COLO668 (cell line): ENCODE measurements around the gene REV3L.
"Not testable (repeated sequence)": the region's sequence is repeated elsewhere in the genome, so short reads cannot be mapped to it uniquely, and the experiment has no call there.

Source experiments
- DNase-seq: peaks from one replicate; lab custom pipeline; 2025; ENCODE audit not compliant: unreplicated experiment; lab: John Stamatoyannopoulos, UW

Gene REV3L

GRCh38 chr6:111377558-111378120 is 105.4 kb downstream of the REV3L start:
- no peak for DNase-seq

- no peak for DNase-seq
Observed at GRCh38 chr6:111367393-111368088, 115.5 kb downstream of the REV3L start.

- peak; percentile 2 for DNase-seq
Observed at GRCh38 chr6:111361648-111362047, 121.4 kb downstream of the REV3L start.

GRCh38 chr6:111358454-111358853 is 124.6 kb downstream of the REV3L start:
- no peak for DNase-seq

- DNase-seq = no peak
Observed at GRCh38 chr6:111357705-111358104, 125.3 kb downstream of the REV3L start.

GRCh38 chr6:111356551-111356950 is 126.5 kb downstream of the REV3L start:
- DNase-seq = no peak

GRCh38 chr6:111354758-111355555 is 128.1 kb downstream of the REV3L start:
- no peak for DNase-seq

GRCh38 chr6:111353912-111354462 is 129.0 kb downstream of the REV3L start:
- DNase-seq = no peak

GRCh38 chr6:111347589-111347988 is 135.4 kb downstream of the REV3L start:
- no peak for DNase-seq

- DNase-seq = no peak
Observed at GRCh38 chr6:111342913-111343312, 140.1 kb downstream of the REV3L start.

GRCh38 chr6:111339294-111339693 is 143.7 kb downstream of the REV3L start:
- no peak for DNase-seq

GRCh38 chr6:111338843-111339242 is 144.2 kb downstream of the REV3L start:
- no peak for DNase-seq

- DNase-seq = no peak
Observed at GRCh38 chr6:111337829-111338236, 145.2 kb downstream of the REV3L start.

- DNase-seq = no peak
Observed at GRCh38 chr6:111329882-111330633, 153.0 kb downstream of the REV3L start.

GRCh38 chr6:111326563-111326962 is 156.5 kb downstream of the REV3L start:
- no peak for DNase-seq

GRCh38 chr6:111322145-111322544 is 160.9 kb downstream of the REV3L start:
- no peak for DNase-seq

GRCh38 chr6:111307950-111308349 is 175.1 kb downstream of the REV3L start:
- not testable (repeated sequence) for DNase-seq

GRCh38 chr6:111307275-111307858 is 175.7 kb downstream of the REV3L start:
- no peak for DNase-seq

GRCh38 chr6:111306104-111306888 is 176.7 kb downstream of the REV3L start:
- DNase-seq = no peak

GRCh38 chr6:111301946-111302345 is 181.1 kb downstream of the REV3L start:
- DNase-seq = no peak
